NCI-H1694 (cell line): ENCODE measurements around the gene ORC3.
"Not testable (repeated sequence)": the region's sequence is repeated elsewhere in the genome, so short reads cannot be mapped to it uniquely, and the experiment has no call there.

ENCODE experiments used
- DNase-seq: peaks from one replicate; lab custom pipeline; 2025; lab: John Stamatoyannopoulos, UW

Gene ORC3

GRCh38 chr6:87600576-87600975, 10.6 kb downstream of the ORC3 start:
- no peak for DNase-seq

GRCh38 chr6:87606199-87606598, 16.3 kb downstream of the ORC3 start:
- no peak for DNase-seq

- DNase-seq = no peak
These were observed 18.9 kb downstream of the ORC3 start for GRCh38 chr6:87608802-87609201.

GRCh38 chr6:87613018-87613417, 23.1 kb downstream of the ORC3 start:
- not testable (repeated sequence) for DNase-seq

GRCh38 chr6:87617405-87617804, 27.5 kb downstream of the ORC3 start:
- DNase-seq = no peak

- DNase-seq = no peak
These were observed 28.6 kb downstream of the ORC3 start for GRCh38 chr6:87618531-87618930.

GRCh38 chr6:87623248-87623647, 33.3 kb downstream of the ORC3 start:
- DNase-seq = no peak

- DNase-seq = no peak
These were observed 38.5 kb downstream of the ORC3 start for GRCh38 chr6:87628424-87628823.

GRCh38 chr6:87628881-87629280, 38.9 kb downstream of the ORC3 start:
- DNase-seq = no peak

- no peak for DNase-seq
These were observed 40.8 kb downstream of the ORC3 start for GRCh38 chr6:87630746-87631145.

- DNase-seq = no peak
These were observed 43.9 kb downstream of the ORC3 start for GRCh38 chr6:87633851-87634250.

- no peak for DNase-seq
These were observed 46.4 kb downstream of the ORC3 start for GRCh38 chr6:87636315-87636714.

- no peak for DNase-seq
These were observed 47.2 kb downstream of the ORC3 start for GRCh38 chr6:87637106-87637505.

- no peak for DNase-seq
These were observed 49.4 kb downstream of the ORC3 start for GRCh38 chr6:87639373-87639772.

- DNase-seq = no peak
These were observed 51.2 kb downstream of the ORC3 start for GRCh38 chr6:87641065-87641692.

GRCh38 chr6:87645080-87645479, 55.1 kb downstream of the ORC3 start:
- DNase-seq = no peak

- DNase-seq = no peak
These were observed 63.4 kb downstream of the ORC3 start for GRCh38 chr6:87653074-87653962.

- DNase-seq = no peak
These were observed 64.2 kb downstream of the ORC3 start for GRCh38 chr6:87654122-87654521.

GRCh38 chr6:87654875-87655454, 65.0 kb downstream of the ORC3 start:
- DNase-seq = no peak

- no peak for DNase-seq
These were observed 65.9 kb downstream of the ORC3 start for GRCh38 chr6:87655824-87656223.

GRCh38 chr6:87656857-87657256, 66.9 kb downstream of the ORC3 start:
- DNase-seq = no peak

GRCh38 chr6:87658516-87658915, 68.6 kb downstream of the ORC3 start:
- DNase-seq = peak; percentile 1

- no peak for DNase-seq
These were observed 70.4 kb downstream of the ORC3 start for GRCh38 chr6:87660226-87660911.
